Measurements from ENCODE around the gene C7orf57.

Gene C7orf57

DNA sequence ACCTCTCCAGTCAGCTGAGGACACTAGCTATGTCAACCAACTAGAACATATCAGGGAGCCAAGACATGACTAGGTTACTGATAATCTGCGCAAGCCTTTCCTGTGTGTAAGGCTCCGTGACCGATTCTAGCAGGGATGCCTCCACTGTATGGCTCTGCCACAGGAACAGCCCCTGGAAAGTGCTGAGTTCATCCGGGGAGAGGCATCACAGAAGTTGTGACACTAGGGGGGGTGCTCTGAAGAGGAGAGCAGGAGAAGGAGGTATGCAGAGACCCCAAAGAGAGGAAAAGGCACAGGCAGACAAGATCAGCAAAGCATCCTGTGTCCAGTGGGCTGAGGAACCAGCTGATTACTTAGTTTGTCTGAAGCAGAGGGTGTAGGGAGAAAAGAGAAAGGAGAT, 67.2 kb downstream of the C7orf57 start:
- H2AFZ ChIP-seq (ENCODE audit: low read depth) = no peak overlapping the region

DNA sequence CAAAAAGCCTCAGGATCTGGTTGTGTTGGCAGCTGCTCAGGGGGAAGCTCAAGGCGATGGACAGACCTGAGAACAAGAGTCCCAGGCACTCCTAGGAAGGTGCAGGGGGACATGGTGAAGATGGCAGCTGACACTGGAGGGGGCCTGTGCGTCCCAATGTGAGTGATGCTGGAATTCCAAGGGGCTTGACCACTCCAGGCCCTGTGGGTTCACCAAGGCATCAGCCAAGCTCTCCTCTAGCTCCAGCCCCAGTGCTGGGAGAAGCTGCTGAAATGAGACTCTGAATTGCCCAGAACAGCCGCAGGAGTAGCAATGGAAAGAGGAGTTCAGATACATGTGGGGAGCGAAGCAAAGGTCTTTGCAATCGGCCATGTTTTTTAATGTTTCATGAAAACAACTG, 69.7 kb downstream of the C7orf57 start:
- H3K27ac ChIP-seq = no peak overlapping the region
- H3K79me2 ChIP-seq (ENCODE audit: insufficient read depth, low read depth) = no peaks in the 10 kb centered on the region
- no peaks in the 10 kb centered on the region for H4K20me1 ChIP-seq (ENCODE audit: insufficient read depth)
- no peak overlapping the region for H3K4me2 ChIP-seq
- H2AFZ ChIP-seq (ENCODE audit: low read depth) = no peak overlapping the region
- H3K36me3 ChIP-seq (ENCODE audit: insufficient read depth) = no peaks in the 10 kb centered on the region
- H3K4me1 ChIP-seq (ENCODE audit: low read depth, poor library complexity, severe bottlenecking) = peaks cover 3% of the 10 kb centered on the region
- no peak overlapping the region for H3K4me3 ChIP-seq (IDR thresholded peaks at IDR 0.05; ENCODE audit: insufficient read depth, low read depth, low read length)
- H3K9ac ChIP-seq = no peak overlapping the region
- no peaks in the 10 kb centered on the region for H3K27me3 ChIP-seq (ENCODE audit: insufficient read depth, low read depth)
- TF ChIP-seq, protein P1, sequence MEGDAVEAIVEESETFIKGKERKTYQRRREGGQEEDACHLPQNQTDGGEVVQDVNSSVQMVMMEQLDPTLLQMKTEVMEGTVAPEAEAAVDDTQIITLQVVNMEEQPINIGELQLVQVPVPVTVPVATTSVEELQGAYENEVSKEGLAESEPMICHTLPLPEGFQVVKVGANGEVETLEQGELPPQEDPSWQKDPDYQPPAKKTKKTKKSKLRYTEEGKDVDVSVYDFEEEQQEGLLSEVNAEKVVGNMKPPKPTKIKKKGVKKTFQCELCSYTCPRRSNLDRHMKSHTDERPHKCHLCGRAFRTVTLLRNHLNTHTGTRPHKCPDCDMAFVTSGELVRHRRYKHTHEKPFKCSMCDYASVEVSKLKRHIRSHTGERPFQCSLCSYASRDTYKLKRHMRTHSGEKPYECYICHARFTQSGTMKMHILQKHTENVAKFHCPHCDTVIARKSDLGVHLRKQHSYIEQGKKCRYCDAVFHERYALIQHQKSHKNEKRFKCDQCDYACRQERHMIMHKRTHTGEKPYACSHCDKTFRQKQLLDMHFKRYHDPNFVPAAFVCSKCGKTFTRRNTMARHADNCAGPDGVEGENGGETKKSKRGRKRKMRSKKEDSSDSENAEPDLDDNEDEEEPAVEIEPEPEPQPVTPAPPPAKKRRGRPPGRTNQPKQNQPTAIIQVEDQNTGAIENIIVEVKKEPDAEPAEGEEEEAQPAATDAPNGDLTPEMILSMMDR (conservative IDR thresholded peaks at IDR 0.05; ENCODE audit: low read depth, low read length) = no peak

More for the DNA sequence above, 67.2 kb downstream of the C7orf57 start:
- Histone ChIP-seq H3K9ac (no peak overlapping the region), H3K4me3 (IDR thresholded peaks at IDR 0.05; ENCODE audit: insufficient read depth, low read depth, low read length) (no peak overlapping the region), H4K20me1 (ENCODE audit: insufficient read depth) (no peaks in the 10 kb centered on the region), H3K79me2 (ENCODE audit: insufficient read depth, low read depth) (no peaks in the 10 kb centered on the region), H3K27ac (no peak overlapping the region), H3K27me3 (ENCODE audit: insufficient read depth, low read depth) (no peaks in the 10 kb centered on the region), H3K36me3 (ENCODE audit: insufficient read depth) (no peaks in the 10 kb centered on the region), H3K4me1 (ENCODE audit: low read depth, poor library complexity, severe bottlenecking) (no peaks in the 10 kb centered on the region), H3K4me2 (no peak overlapping the region)
- TF ChIP-seq, protein P1 (conservative IDR thresholded peaks at IDR 0.05; ENCODE audit: low read depth, low read length) = no peak

DNA sequence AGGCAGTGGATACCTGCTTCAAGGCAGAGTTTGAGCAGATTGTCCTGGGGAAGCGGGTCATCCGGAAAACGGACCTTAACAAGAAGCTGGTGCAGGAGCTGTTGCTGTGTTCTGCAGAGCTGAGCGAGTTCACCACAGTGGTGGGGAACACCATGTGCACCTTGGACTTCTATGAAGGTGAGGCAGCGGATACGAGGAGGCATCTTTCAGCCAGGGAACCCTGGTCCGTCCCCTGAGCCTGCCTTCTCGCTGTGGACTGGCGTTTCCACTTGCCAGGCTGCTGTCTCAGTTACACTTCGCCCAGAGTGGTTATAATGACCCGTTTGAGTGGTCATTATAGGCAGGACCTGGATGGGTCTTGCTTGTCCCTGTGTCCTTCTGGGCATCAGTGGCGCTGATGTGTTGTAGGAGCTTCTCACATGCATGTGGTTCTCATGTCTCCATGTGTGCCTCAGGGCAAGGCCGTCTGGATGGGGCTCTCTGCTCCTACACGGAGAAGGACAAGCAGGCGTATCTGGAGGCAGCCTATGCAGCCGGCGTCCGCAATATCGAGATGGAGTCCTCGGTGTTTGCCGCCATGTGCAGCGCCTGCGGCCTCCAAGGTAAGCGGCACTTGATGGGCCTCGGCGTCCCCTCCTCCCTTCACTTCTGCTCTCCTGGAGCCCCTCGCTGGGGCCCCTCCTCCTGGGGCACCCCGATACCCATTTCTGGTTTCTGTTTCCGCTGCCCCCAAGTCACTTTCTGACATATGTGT, 71.7 kb downstream of the C7orf57 start:
- H3K36me3 ChIP-seq (ENCODE audit: insufficient read depth) = no peaks in the 10 kb centered on the region

DNA sequence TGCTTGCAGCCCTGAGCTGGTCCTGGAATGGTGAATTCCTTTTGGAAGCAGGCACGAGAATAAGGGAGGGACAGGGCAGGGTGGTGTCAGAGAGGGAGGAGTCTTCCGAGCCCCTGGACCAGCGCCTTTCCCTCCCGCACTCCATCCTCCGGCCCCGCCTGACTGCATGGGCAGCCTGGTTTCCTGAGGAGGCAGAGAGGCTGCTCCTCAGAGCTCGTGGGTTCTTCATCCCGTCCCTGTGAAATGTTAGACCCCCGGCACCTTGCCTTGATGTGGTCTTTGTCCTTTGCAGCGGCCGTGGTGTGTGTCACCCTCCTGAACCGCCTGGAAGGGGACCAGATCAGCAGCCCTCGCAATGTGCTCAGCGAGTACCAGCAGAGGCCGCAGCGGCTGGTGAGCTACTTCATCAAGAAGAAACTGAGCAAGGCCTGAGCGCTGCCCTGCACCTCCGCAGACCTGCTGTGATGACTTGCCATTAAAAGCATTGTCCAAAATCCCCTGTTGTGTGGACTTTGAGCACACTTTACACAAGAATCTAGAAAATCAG, 72.7 kb downstream of the C7orf57 start:
- H3K4me2 ChIP-seq = no peak overlapping the region
- no peaks in the 10 kb centered on the region for H3K27me3 ChIP-seq (ENCODE audit: insufficient read depth, low read depth)
- H3K27ac ChIP-seq = no peak overlapping the region
- no peaks in the 10 kb centered on the region for H3K36me3 ChIP-seq (ENCODE audit: insufficient read depth)
- TF ChIP-seq, protein P1 (conservative IDR thresholded peaks at IDR 0.05; ENCODE audit: low read depth, low read length) = no peak
- H2AFZ ChIP-seq (ENCODE audit: low read depth) = no peak overlapping the region
- peaks cover 8% of the 10 kb centered on the region for H3K4me1 ChIP-seq (ENCODE audit: low read depth, poor library complexity, severe bottlenecking)
- H4K20me1 ChIP-seq (ENCODE audit: insufficient read depth) = no peaks in the 10 kb centered on the region
- H3K9ac ChIP-seq = no peak overlapping the region
- no peak overlapping the region for H3K4me3 ChIP-seq (IDR thresholded peaks at IDR 0.05; ENCODE audit: insufficient read depth, low read depth, low read length)
- no peaks in the 10 kb centered on the region for H3K79me2 ChIP-seq (ENCODE audit: insufficient read depth, low read depth)

More for the DNA sequence above, 71.7 kb downstream of the C7orf57 start:
- Histone ChIP-seq H3K9ac (no peak overlapping the region), H3K79me2 (ENCODE audit: insufficient read depth, low read depth) (no peaks in the 10 kb centered on the region), H2AFZ (ENCODE audit: low read depth) (no peak overlapping the region), H3K27me3 (ENCODE audit: insufficient read depth, low read depth) (no peaks in the 10 kb centered on the region), H3K4me1 (ENCODE audit: low read depth, poor library complexity, severe bottlenecking) (peaks cover 8% of the 10 kb centered on the region), H4K20me1 (ENCODE audit: insufficient read depth) (no peaks in the 10 kb centered on the region), H3K4me2 (no peak overlapping the region), H3K4me3 (IDR thresholded peaks at IDR 0.05; ENCODE audit: insufficient read depth, low read depth, low read length) (no peak overlapping the region), H3K27ac (no peak overlapping the region)
- TF ChIP-seq, protein P1 (conservative IDR thresholded peaks at IDR 0.05; ENCODE audit: low read depth, low read length) = no peak
